GM12864 (cell line): ENCODE data around the gene AOAH.
A peak's percentile ranks its signal among the peaks of the same experiment; 100 is the strongest.

Experiments used
- DNase-seq: peaks from one replicate; pipeline ENCODE4 v3.0.0-alpha.2; 2011; ENCODE audit warnings: low read depth
- H3K4me3 ChIP-seq: 2 replicates; pipeline ENCODE4 v1.5.1; 2011; ENCODE audit warnings: mild to moderate bottlenecking, low read depth, low read length, control low read depth
- TF ChIP-seq, protein P1 (sequence below): IDR thresholded peaks from 2 replicates; pipeline ENCODE4 v1.5.1; 2011; ENCODE audit warnings: low read depth, mild to moderate bottlenecking, moderate library complexity, low read length, control low read depth, inconsistent platforms; ENCODE audit errors: missing control alignments

The AOAH gene, protein sequence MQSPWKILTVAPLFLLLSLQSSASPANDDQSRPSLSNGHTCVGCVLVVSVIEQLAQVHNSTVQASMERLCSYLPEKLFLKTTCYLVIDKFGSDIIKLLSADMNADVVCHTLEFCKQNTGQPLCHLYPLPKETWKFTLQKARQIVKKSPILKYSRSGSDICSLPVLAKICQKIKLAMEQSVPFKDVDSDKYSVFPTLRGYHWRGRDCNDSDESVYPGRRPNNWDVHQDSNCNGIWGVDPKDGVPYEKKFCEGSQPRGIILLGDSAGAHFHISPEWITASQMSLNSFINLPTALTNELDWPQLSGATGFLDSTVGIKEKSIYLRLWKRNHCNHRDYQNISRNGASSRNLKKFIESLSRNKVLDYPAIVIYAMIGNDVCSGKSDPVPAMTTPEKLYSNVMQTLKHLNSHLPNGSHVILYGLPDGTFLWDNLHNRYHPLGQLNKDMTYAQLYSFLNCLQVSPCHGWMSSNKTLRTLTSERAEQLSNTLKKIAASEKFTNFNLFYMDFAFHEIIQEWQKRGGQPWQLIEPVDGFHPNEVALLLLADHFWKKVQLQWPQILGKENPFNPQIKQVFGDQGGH

DNA sequence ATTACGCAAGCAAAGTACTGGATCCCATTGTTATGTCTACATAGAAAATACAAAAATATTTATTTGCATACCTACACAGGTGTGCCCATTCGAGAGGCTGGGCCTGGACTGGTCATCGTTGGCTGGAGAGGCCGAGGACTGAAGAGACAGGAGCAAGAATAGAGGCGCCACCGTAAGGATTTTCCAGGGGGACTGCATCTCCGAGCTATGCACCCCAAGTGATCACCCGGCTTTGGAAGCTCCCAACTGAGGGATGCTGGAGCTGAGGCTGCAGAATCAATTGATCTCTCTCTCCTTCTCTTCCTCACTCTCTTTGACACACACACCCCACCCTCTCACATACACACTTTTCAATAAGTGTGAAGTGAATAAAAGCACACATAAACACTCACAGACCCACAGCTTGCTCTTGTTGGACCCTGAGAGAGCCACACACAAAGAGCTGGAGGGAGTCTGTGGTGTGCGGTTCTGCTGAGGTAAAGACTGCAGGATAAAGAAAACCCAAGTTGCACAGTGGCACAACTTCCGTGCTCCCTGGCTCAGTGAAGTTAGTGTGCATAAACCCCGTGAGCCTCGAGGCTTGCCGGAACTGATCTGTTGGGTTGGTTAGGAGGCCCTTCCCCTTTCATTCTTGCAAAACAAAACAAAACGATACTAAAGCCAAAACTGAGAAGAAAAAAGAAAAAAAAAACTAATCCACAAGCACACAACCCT is at the start of gene AOAH:
Gene AOAH (minus strand): TSS at position 544 of the 714 bp plus-strand sequence. CDS start 346 bp downstream, at position 198.
- H3K4me3 ChIP-seq, result no peak within 1 kb of the TSS
- TF ChIP-seq, protein P1, sequence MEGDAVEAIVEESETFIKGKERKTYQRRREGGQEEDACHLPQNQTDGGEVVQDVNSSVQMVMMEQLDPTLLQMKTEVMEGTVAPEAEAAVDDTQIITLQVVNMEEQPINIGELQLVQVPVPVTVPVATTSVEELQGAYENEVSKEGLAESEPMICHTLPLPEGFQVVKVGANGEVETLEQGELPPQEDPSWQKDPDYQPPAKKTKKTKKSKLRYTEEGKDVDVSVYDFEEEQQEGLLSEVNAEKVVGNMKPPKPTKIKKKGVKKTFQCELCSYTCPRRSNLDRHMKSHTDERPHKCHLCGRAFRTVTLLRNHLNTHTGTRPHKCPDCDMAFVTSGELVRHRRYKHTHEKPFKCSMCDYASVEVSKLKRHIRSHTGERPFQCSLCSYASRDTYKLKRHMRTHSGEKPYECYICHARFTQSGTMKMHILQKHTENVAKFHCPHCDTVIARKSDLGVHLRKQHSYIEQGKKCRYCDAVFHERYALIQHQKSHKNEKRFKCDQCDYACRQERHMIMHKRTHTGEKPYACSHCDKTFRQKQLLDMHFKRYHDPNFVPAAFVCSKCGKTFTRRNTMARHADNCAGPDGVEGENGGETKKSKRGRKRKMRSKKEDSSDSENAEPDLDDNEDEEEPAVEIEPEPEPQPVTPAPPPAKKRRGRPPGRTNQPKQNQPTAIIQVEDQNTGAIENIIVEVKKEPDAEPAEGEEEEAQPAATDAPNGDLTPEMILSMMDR, result no peak
- peak; percentile 70 for DNase-seq

DNA sequence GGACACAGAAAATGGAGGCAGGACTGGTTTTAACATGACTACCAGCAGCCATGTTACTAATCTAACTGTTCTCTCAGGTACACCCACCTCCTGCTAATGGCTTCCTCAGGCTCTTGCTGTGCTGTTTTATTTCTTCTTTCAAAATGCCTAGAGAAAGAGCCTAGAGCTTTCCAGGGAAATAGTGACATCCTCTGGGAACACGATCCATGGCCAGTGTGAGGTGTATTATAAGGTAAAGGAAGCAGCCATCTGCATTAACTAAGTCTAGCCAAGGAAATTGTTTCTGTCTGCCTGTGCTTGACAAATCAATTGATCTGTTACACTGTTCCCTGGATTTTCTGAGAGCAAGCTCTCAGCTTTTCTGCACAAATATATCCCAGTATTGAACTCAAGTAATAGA is 42.2 kb upstream of the AOAH start:
- H3K4me3 ChIP-seq, result no peak overlapping the region
- TF ChIP-seq, protein P1, result no peak
- no peak for DNase-seq

DNA sequence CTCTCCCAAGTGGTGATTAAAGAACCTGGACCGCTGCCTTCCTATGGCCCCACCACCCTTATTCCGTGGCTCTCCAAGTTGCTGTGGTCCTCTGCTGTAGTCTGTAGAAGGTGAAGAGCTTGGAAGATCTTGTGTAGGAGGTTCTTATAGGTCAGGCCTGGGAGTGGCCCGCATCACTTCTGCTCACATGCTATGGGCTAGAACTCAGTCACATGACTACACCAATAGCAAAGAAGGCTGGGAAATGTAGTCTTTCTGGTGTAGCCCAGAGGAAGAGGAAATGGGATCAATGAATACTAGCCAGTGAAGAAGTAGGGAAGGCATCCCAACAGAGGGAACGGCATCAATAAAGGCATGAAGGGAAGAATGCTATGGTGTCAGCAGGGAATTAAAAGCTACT is 41.3 kb upstream of the AOAH start:
- DNase-seq, result no peak
- no peak overlapping the region for H3K4me3 ChIP-seq
- TF ChIP-seq, protein P1, result no peak

DNA sequence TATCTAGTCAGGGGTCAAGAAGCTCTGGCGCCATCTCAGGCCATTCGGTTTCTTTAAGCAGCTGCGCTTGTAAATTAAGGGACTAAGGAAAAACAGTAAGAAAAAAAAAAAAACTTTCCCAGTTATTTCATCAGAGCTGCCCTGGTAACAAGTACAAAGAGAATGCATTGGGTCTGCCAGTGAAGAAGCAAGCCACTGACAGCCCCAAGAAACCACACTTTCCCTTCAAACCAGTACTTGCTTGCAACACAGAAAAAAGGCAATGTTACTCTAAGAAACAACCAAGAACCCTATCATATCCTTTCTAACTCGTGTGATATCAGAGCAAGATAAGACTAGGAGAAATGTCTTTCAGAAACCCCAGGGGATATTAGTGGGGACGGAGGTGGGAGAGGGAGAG is 40.6 kb upstream of the AOAH start:
- DNase-seq, result no peak
- no peak overlapping the region for H3K4me3 ChIP-seq
- TF ChIP-seq, protein P1, result no peak

DNA sequence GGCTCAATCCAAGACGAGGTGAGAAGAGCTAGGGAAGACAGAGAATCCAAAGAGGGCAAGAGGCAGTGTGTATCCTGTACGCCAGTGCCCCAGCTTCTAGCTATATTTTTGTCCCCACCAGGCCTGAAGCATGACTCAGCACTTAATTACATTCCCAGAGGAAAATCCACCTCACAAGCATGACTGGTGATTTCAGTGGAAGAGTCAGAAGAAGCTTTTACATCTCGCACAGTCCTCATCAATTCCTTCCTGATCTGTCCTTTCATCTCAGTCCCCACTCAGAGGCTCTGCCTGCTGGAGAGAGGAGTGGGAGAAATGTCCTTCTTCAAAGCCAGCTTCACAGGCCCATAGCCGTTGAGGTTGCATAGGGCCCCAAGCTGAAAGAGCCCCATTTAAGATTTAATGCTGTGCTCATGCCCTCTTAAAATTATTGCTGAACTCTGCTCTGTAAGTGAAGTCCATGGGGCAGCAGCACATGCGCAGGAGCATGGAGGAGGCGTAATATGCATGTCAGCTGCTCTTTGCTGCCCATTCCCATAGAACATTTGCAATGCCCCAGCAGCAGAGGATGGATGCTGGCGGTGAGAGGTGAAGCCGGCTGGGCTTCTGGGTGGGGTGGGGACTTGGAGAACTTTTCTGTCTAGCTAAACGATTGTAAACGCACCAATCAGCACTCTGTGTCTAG is 39.0 kb upstream of the AOAH start:
- no peak for DNase-seq
- TF ChIP-seq, protein P1, result no peak
- no peak overlapping the region for H3K4me3 ChIP-seq

DNA sequence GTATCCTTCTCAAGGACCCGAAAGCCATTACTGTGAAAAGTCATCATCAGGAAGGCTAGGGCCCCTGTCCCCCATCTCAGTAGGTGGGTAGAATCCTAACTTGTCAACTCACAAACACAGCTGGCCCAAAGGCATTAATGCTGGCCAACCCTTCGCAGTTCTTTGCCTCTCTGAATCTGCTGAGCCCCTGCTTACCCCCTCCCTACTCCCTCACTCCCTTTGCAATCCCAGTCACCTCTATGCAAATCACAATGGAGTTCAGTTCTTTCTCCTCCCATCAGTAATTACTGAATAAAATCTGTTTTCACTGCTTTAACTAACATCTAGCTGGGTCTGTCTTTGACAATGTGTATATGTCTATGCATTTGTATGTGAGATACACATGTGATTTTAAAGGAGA is 38.1 kb upstream of the AOAH start:
- no peak overlapping the region for H3K4me3 ChIP-seq
- TF ChIP-seq, protein P1, result no peak
- no peak for DNase-seq
